IPS-15b (cell line): ENCODE results near the gene CGB8.
A peak's percentile ranks its signal among the peaks of the same experiment; 100 is the strongest.
"Not testable (repeated sequence)": the region's sequence is repeated elsewhere in the genome, so short reads cannot be mapped to it uniquely, and the experiment has no call there.

Source experiments
- H3K27me3 ChIP-seq: one replicate; pipeline ENCODE4 v1.6.1; 2013; ENCODE audit warnings: low read length; ENCODE audit not compliant: control insufficient read depth, insufficient read depth
- H3K36me3 ChIP-seq: one replicate; pipeline ENCODE4 v1.6.1; 2013; ENCODE audit warnings: low read length; ENCODE audit not compliant: control insufficient read depth, insufficient read depth
- H3K4me1 ChIP-seq: one replicate; pipeline ENCODE4 v1.6.1; 2013; ENCODE audit warnings: mild to moderate bottlenecking, low read length; ENCODE audit not compliant: control insufficient read depth, insufficient read depth
- H3K4me3 ChIP-seq: one replicate; pipeline ENCODE4 v1.5.1; 2013; ENCODE audit warnings: low read depth, low read length
- H3K9ac ChIP-seq: one replicate; pipeline ENCODE4 v1.6.1; 2013; ENCODE audit warnings: low read depth, mild to moderate bottlenecking, low read length
- H3K9me3 ChIP-seq: one replicate; pipeline ENCODE4 v1.6.1; 2013; ENCODE audit warnings: mild to moderate bottlenecking, low read length; ENCODE audit not compliant: control insufficient read depth, insufficient read depth

CGB8 gene

DNA sequence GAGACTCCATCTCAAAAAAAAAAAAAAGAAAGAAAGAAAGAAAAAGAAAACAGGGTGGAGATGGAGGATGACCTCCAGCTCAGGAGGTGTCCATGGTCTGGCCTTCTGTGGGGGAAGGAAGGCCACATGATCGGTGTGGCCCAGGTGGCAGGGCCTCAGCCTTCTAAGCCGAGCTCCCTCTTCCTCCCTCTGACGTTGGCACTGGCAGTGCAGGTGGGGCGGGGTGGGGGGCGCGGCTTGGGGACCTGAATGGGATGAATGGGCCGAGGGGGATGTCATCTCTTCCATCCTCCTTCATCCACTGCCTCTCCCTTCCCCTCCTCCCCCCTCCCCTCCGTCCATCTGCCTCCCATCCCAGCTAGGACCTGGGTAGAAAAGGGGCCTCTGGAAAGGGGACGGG, 9.2 kb downstream of the CGB8 start:
- H3K4me3 ChIP-seq, H3K4me1 ChIP-seq, H3K36me3 ChIP-seq, H3K9me3 ChIP-seq, H3K9ac ChIP-seq, H3K27me3 ChIP-seq: not testable (repeated sequence)

DNA sequence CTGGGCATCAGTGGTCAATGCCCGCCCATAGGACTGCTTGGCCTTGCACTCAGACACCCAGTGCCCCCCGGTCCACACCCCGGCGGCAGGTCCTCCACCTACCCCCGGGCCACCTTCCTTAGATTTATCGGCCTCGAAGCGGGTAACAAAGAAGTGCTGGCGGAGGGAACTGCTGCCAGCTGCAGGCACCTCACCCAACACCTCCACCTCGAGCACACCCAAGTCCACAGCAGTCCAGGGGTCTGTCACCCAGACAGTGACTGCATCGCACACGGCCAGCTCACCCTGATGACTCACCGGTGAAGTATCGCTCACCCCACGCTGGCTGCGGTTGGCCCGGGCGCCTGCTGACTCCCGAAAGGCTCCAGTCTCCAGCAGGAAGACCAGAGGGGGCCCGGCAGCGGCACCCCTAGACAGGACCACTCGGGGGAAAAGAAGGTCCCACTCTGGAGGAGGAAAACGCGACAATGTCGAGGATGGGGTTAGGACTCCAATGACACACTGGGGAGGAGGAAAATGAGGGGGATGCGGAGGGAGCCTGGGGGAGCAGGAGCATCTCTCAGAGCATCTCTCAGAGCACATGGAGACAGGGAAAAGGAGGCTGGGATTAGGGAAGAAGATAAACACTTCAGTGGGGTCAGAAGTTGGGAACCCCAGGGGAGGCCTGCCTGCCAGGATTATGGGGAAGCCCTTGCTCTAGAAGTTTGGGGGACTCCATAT, 10.2 kb downstream of the CGB8 start:
- not testable (repeated sequence) for H3K4me1 ChIP-seq, H3K36me3 ChIP-seq, H3K4me3 ChIP-seq, H3K9me3 ChIP-seq, H3K9ac ChIP-seq, H3K27me3 ChIP-seq

DNA sequence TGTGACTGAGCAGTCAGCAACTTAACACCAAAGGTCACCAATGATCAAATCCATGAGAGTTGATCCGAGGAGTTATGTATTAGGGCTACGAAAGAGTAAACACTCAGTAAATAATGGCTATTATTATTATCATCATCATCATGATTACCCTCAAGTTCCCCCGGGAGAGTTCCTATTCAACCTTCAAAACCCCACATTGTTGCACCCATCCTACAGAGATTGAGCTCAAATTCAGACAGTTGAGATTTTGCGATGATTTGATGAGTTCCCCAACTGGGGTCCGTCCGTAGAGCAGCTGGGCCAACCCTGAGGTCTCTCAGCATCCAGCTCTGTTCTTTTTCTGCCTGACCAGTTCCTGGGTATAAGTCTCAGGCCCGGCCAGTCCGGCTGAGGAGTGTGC, 10.8 kb downstream of the CGB8 start:
- H3K9ac ChIP-seq, H3K4me1 ChIP-seq, H3K4me3 ChIP-seq, H3K27me3 ChIP-seq, H3K36me3 ChIP-seq, H3K9me3 ChIP-seq: not testable (repeated sequence)

DNA sequence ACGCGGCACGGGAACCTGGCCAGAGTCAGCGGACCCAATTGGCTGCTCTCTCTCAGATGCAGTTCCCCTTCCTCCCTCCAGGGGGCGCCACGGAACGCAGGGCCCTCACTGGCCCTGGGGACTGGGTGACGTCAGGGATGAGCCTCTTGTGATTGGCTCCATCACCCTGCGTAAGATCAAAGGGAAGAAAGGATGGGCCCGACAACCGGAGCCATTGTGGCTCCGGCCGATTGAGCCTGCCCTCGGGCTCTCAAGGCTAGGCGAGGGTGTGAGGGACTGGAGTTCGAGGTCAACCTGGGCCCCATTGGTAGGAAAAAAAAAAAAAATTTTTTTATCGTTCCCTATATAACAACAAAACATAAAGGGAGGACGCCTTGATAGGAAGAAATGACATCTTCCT, 12.1 kb downstream of the CGB8 start, which contains the start of gene CGB1:
CGB1 (minus strand) TSS at position 81 of the 400 bp plus-strand sequence. CDS start 184 bp downstream, outside the sequence.
- H3K9me3 ChIP-seq, H3K4me3 ChIP-seq, H3K27me3 ChIP-seq, H3K4me1 ChIP-seq, H3K9ac ChIP-seq, H3K36me3 ChIP-seq: not testable (repeated sequence)

DNA sequence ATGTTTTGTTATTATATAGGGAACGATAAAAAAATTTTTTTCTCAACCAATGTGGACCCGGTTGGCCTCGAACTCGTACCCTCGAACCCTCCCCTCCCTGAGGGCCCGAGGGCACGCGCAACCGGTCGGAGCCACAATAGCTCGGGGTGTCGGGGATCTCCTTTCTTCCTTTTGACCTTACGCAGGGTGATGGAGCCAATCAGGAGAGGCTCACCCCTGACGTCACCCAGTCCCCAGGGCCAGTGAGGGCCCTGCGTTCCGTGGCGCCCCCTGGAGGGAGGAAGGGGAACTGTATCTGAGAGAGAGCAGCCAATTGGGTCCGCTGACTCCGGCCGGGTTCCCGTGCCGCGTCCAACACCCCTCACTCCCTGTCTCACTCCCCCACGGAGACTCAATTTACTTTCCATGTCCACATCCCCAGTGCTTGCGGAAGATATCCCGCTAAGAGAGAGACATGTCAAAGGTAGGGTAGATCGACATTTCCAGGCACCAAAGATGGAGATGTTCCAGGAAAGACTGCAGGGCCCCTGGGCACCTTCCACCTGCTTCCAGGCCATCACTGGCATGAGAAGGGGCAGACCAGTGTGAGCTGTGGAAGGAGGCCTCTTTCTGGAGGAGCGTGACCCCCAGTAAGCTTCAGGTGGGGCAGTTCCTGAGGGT, 17.1 kb downstream of the CGB8 start, which contains the start of gene CGB2:
CGB2 (plus strand) TSS at position 249 of the 660 bp plus-strand sequence; CDS start at position 455, 206 bp downstream.
- H3K4me3 ChIP-seq, result peak within 1 kb of the TSS; percentile 43

GRCh38 chr19:49030323-49030722, 18.6 kb downstream of the CGB8 start:
- H3K4me1 ChIP-seq, H3K9ac ChIP-seq, H3K36me3 ChIP-seq, H3K4me3 ChIP-seq, H3K27me3 ChIP-seq, H3K9me3 ChIP-seq: not testable (repeated sequence)

More for the DNA sequence above, 17.1 kb downstream of the CGB8 start, which contains the start of gene CGB2:
- H3K9me3 ChIP-seq, H3K36me3 ChIP-seq, H3K4me1 ChIP-seq, H3K9ac ChIP-seq, H3K27me3 ChIP-seq: not testable (repeated sequence)

DNA sequence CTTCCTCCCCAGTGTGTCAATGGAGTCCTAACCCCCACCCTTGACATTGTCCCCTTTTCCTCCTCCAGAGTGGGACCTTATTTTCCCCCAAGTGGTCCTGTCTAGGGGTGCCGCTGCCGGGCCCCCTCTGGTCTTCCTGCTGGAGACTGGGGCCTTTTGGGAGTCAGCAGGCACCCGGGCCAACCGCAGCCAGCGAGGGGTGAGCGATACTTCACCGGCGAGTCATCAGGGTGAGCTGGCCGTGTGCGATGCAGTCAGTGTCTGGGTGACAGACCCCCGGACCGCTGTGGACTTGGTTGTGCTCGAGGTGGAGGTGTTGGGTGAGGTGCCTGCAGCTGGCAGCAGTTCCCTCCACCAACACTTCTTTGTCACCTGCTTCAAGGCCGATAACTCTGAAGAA, 19.2 kb downstream of the CGB8 start:
- H3K4me1 ChIP-seq, H3K27me3 ChIP-seq, H3K4me3 ChIP-seq, H3K9me3 ChIP-seq, H3K9ac ChIP-seq, H3K36me3 ChIP-seq: not testable (repeated sequence)

GRCh38 chr19:49028686-49029085, 20.2 kb downstream of the CGB8 start:
- H3K9me3 ChIP-seq, H3K4me1 ChIP-seq, H3K9ac ChIP-seq, H3K27me3 ChIP-seq, H3K4me3 ChIP-seq, H3K36me3 ChIP-seq: not testable (repeated sequence)

DNA sequence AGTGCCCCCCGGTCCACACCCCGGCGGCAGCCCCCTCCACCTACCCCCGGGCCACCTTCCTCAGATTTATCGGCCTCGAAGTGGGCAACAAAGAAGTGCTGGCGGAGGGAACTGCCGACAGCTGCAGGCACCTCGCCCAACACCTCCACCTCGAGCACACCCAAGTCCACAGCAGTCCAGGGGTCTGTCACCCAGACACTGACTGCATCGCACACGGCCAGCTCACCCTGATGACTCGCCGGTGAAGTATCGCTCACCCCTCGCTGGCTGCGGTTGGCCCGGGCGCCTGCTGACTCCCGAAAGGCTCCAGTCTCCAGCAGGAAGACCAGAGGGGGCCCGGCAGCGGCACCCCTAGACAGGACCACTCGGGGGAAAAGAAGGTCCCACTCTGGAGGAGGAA, 23.3 kb downstream of the CGB8 start:
- H3K27me3 ChIP-seq, result peaks cover 13% of the 10 kb centered on the region
- H3K9ac ChIP-seq, H3K4me1 ChIP-seq, H3K4me3 ChIP-seq, H3K36me3 ChIP-seq, H3K9me3 ChIP-seq: not testable (repeated sequence)

DNA sequence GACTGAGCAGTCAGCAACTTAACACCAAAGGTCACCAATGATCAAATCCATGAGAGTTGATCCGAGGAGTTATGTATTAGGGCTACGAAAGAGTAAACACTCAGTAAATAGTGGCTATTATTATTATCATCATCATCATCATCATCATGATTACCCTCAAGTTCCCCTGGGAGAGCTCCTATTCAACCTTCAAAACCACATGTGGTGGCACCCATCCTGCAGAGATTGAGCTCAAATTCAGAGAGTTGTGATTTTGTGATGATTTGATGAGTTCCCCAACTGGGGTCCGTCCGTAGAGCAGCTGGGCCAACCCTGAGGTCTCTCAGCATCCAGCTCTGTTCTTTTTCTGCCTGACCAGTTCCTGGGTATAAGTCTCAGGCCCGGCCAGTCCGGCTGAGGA, 23.8 kb downstream of the CGB8 start:
- H3K4me3 ChIP-seq, H3K4me1 ChIP-seq, H3K9me3 ChIP-seq, H3K9ac ChIP-seq, H3K36me3 ChIP-seq: not testable (repeated sequence)
- peaks cover 18% of the 10 kb centered on the region for H3K27me3 ChIP-seq

GRCh38 chr19:49024233-49024632, 24.7 kb downstream of the CGB8 start, which contains the start of gene CGB3:
CGB3 (minus strand) TSS chr19:49024333; CDS start chr19:49023971, 362 bp downstream.
- not testable (repeated sequence) for H3K9me3 ChIP-seq, H3K4me1 ChIP-seq, H3K36me3 ChIP-seq, H3K4me3 ChIP-seq, H3K9ac ChIP-seq
- peaks cover 18% of the 10 kb centered on the region for H3K27me3 ChIP-seq

GRCh38 chr19:49022116-49022515, 26.8 kb downstream of the CGB8 start:
- Histone ChIP-seq H3K36me3 (no peaks in the 10 kb centered on the region), H3K9ac (no peak overlapping the region), H3K9me3 (no peaks in the 10 kb centered on the region), H3K4me3 (no peak overlapping the region), H3K4me1 (peaks cover 9% of the 10 kb centered on the region), H3K27me3 (peaks cover 30% of the 10 kb centered on the region)
